SK-N-SH (cell line): ENCODE data around the gene ZNF780A.

ENCODE experiments used
- CHD2 ChIP-seq: fragments of 150-350 bp; IDR thresholded peaks from 2 replicates; pipeline ENCODE4 v1.6.1; 2018; ENCODE audit warnings: low read length; ENCODE audit not compliant: partially characterized antibody
- CTCF ChIP-seq: fragments of 200-600 bp; sonication (generic); IDR thresholded peaks from 2 replicates; pipeline ENCODE4 v1.6.1; 2017; ENCODE audit warnings: antibody characterized with exemption, mild to moderate bottlenecking, moderate library complexity
- EP300 ChIP-seq, 2 experiments: IDR thresholded peaks; 2 replicates each; pipeline versions ENCODE4 v1.4.0 to v1.6.1; 2012; ENCODE audit warnings: borderline replicate concordance in 1 of 2, low read depth in 1 of 2, low read length in 1 of 2
- EZH2phosphoT487 ChIP-seq: fragments of 200-600 bp; sonication (generic); IDR thresholded peaks from 2 replicates; pipeline ENCODE4 v1.6.1; 2017; ENCODE audit warnings: low read depth, mixed run types, mild to moderate bottlenecking, antibody characterized with exemption, moderate library complexity, borderline replicate concordance
- MXI1 ChIP-seq: IDR thresholded peaks from 2 replicates; pipeline ENCODE4 v1.6.1; 2012; ENCODE audit warnings: mild to moderate bottlenecking, low read depth, low read length, improper control_type of control experiment
- POLR2AphosphoS5 ChIP-seq: IDR thresholded peaks from 2 replicates; pipeline ENCODE4 v1.6.1; 2012; ENCODE audit warnings: low read depth, low read length
- SIN3A ChIP-seq: IDR thresholded peaks from 2 replicates; pipeline ENCODE4 v1.6.1; 2012; ENCODE audit warnings: low read depth, mild to moderate bottlenecking, low read length, moderate library complexity, borderline replicate concordance
- SMC3 ChIP-seq: IDR thresholded peaks from 2 replicates; pipeline ENCODE4 v1.6.1; 2012; ENCODE audit warnings: low read depth, low read length, improper control_type of control experiment
- TF ChIP-seq, protein P1 (sequence below): IDR thresholded peaks from 2 replicates; pipeline ENCODE4 v1.4.0; 2012; ENCODE audit warnings: low read depth
- TF ChIP-seq, protein P2 (sequence below): IDR thresholded peaks from 2 replicates; pipeline ENCODE4 v1.6.1; 2012; ENCODE audit warnings: mild to moderate bottlenecking, low read depth, low read length, moderate library complexity

DNA sequence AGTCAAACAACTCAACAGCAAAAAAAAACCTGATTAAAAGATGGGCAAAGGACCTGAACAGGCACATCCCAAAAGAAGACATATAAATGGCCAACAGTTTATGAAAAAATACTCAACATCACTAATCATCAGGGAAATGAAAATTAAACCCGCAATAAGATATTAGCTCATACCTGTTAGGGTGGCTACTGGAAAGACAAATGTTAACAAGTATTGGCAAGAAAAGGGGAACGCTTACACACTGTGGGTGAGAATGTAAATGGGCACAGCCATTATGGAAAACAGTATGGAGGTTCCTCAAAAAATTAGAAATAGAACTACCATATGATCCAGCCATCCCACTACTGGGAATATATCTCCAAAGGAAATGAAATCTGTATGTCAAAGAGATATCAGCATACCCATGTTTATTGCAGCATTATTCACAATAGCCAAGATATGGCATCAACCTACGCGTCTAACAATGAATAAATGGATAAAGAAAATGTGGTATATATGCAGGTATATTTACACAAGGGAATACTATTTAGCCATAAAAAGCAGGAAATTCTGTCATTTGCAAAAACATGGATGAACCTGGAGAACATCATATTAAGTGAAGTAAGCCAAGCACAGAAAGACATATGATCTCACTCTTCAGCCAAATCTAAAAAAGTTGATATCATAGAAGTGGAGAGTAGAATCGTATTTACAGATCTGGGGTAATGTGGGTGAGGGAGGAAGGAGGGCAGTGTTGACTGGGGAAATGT, 2.3 kb downstream of the ZNF780A start:
- no peak for TF ChIP-seq MXI1
- TF ChIP-seq CTCF: no peak
- no peak for TF ChIP-seq EP300 (IDR thresholded peaks at IDR 0.05; ENCODE audit: borderline replicate concordance in 1 of 2, low read depth in 1 of 2, low read length in 1 of 2)
- TF ChIP-seq EZH2phosphoT487: no peak
- no peak for TF ChIP-seq SMC3
- TF ChIP-seq CHD2: no peak
- no peak for TF ChIP-seq POLR2AphosphoS5
- TF ChIP-seq, protein P1, sequence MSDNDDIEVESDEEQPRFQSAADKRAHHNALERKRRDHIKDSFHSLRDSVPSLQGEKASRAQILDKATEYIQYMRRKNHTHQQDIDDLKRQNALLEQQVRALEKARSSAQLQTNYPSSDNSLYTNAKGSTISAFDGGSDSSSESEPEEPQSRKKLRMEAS: no peak
- TF ChIP-seq, protein P2, sequence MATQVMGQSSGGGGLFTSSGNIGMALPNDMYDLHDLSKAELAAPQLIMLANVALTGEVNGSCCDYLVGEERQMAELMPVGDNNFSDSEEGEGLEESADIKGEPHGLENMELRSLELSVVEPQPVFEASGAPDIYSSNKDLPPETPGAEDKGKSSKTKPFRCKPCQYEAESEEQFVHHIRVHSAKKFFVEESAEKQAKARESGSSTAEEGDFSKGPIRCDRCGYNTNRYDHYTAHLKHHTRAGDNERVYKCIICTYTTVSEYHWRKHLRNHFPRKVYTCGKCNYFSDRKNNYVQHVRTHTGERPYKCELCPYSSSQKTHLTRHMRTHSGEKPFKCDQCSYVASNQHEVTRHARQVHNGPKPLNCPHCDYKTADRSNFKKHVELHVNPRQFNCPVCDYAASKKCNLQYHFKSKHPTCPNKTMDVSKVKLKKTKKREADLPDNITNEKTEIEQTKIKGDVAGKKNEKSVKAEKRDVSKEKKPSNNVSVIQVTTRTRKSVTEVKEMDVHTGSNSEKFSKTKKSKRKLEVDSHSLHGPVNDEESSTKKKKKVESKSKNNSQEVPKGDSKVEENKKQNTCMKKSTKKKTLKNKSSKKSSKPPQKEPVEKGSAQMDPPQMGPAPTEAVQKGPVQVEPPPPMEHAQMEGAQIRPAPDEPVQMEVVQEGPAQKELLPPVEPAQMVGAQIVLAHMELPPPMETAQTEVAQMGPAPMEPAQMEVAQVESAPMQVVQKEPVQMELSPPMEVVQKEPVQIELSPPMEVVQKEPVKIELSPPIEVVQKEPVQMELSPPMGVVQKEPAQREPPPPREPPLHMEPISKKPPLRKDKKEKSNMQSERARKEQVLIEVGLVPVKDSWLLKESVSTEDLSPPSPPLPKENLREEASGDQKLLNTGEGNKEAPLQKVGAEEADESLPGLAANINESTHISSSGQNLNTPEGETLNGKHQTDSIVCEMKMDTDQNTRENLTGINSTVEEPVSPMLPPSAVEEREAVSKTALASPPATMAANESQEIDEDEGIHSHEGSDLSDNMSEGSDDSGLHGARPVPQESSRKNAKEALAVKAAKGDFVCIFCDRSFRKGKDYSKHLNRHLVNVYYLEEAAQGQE: no peak
- no peak for TF ChIP-seq SIN3A
